GM13976 (cell line): ENCODE results near the gene APOB.

Source experiments
- DNase-seq: peaks from one replicate; pipeline ENCODE4 v3.0.0; 2012; ENCODE audit warnings: low spot score
- in situ Hi-C: fragments of 300-500 bp; cut with MboI; formaldehyde crosslinking; loops from one replicate; pipeline ENCODE4 v1.12.0; 2022; ENCODE audit warnings: low sequenced_read_pairs, mixed read lengths, inconsistent platforms; ENCODE audit not compliant: unreplicated experiment
- TF ChIP-seq, protein P1 (sequence below): IDR thresholded peaks from 2 replicates; pipeline ENCODE4 v1.5.1; 2012; ENCODE audit warnings: borderline replicate concordance, mild to moderate bottlenecking; ENCODE audit not compliant: insufficient read depth; ENCODE audit errors: extremely low read depth, missing control alignments, control extremely low read depth

APOB gene

DNA sequence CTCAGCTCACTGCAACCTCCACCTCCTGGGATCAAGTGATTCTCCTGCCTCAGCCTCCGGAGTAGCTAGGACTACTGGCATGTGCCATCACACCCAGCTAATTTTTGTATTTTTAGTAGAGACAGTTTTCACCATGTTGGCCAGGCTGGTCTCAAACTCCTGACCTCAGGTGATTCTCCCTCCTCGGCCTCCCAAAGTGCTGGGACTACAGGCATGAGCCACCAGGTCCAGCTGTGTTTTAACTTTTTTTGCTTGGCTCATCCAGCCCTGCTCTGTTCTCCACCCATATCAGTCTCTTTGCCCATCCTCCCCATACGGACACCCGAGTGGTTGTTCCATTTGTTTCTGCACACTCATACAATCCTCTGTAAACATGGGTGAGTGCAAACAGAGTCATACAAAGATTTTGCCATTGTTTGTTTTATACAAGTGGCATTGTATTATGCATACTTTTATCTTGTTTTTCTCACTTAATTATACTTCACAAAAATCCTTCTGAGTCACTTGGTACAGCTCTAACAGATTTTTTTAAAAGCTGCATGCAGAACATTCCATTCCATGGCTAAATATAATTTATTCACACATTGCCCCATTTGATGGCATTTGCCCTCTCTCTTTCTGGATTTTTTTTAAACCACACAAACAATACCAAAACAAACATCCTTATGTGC is 5.3 kb downstream of the APOB start:
- no peak for DNase-seq
- in situ Hi-C loops, result loop anchor here (25.0 kb wide), 1 partner anchor 274 kb away; no protein-coding TSS in a partner anchor
- TF ChIP-seq, protein P1, sequence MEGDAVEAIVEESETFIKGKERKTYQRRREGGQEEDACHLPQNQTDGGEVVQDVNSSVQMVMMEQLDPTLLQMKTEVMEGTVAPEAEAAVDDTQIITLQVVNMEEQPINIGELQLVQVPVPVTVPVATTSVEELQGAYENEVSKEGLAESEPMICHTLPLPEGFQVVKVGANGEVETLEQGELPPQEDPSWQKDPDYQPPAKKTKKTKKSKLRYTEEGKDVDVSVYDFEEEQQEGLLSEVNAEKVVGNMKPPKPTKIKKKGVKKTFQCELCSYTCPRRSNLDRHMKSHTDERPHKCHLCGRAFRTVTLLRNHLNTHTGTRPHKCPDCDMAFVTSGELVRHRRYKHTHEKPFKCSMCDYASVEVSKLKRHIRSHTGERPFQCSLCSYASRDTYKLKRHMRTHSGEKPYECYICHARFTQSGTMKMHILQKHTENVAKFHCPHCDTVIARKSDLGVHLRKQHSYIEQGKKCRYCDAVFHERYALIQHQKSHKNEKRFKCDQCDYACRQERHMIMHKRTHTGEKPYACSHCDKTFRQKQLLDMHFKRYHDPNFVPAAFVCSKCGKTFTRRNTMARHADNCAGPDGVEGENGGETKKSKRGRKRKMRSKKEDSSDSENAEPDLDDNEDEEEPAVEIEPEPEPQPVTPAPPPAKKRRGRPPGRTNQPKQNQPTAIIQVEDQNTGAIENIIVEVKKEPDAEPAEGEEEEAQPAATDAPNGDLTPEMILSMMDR, result no peak

DNA sequence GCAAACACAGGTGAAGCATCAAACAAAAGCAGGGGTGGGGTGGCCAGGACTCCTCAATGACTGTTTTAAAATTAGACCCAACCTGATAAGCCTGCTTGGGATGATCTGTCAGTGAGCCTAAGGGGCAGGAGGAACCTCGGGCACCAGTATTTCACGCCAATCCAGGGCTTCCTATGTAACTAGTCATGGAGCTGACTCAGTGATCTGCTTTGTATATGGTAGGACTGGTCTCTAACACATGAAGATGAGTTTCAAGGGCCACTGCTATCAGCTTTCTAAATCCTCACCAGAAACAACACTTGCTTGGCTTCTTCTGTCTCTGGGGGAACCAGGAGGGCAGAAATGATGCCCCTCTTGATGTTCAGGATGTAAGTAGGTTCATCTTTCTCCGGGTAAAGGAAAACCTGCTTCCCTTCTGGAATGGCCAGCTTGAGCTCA is 6.2 kb downstream of the APOB start:
- TF ChIP-seq, protein P1, result no peak
- in situ Hi-C loops, result loop anchor here (25.0 kb wide), 1 partner anchor 275 kb away; no protein-coding TSS in a partner anchor
- no peak for DNase-seq

DNA sequence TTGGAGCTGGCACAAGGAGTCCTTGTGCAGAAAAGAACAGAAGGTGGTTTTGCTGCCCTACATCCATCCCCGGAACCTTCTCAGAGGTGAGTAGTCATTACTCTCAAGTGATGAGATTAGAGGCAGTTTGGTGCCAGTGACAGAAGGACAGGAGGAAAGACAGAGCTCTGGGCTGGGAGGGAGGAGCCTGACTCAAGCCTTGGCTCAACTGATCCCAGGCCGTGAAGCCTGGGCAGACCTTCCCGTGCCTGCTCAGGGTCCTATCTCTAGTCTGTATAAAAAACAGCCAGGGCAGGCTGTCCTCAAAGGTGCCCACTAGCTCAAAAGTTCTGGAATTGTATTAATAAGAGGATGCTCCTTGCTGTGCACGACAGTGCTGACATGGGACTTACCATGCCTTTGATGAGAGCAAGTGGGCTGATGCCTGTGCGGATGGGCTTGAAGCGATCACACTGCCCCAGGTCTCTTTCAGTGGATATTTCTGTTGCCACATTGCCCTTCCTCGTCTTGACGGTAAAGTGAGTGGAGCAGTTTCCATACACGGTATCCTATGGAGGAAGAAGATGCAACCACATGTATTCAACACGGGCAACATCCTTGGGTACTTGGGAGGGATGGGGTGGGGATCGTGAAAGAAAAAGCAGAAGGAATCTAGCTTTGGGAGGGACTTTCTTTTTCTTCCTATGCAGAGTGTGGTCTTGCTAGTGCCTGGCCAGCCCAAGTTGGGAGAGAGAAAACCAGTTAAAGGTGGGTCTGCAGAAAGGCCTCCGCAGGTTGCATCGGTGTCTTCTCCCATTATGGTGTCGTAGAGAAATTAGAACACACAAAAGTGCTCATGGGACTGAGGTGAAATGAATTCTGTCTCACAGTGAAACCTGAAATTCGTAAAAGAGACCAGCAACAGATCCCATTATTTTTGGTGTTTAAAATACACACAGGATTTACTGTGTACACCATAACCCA is 6.9 kb downstream of the APOB start:
- TF ChIP-seq, protein P1, result no peak
- in situ Hi-C loops, result loop anchor here (25.0 kb wide), 1 partner anchor 275 kb away; no protein-coding TSS in a partner anchor

DNA sequence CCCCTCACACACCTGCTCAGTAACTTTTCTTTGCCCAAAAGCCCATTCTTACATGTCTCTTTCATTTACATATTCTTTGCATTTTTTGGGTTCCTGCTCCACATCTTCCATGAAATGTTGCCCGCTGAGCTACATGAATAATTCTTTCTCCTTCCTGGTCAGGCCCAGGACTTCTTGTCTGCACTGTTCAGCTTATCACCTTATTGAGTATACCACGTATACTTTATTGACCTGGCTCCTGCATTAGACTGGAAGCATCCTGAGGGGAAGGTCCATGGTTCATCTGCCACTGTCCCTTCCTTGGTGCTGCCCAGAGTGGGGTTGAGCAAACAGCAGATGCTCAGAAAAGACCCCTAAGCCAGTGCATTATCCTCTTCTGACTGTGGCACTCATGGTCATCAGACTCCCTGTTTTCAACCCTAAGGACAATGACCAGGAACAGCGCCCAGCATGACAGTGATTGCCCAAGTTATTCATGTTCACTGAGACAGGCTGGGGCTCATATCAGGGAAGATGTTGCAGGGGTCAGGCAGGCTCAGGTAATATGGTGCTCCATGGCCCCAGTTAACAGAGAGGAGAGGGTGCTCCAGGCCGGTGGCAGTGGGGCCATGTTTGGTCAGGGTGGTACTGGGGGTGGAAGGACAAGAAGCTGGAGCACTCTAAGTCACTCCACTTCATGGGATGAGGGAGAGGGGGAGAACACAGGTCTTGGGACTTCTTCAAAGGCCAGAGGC is 7.7 kb downstream of the APOB start:
- DNase-seq, result no peak
- in situ Hi-C loops, result loop anchor here (25.0 kb wide), 1 partner anchor 276 kb away; no protein-coding TSS in a partner anchor
- TF ChIP-seq, protein P1, result no peak

More for the DNA sequence above, 6.9 kb downstream of the APOB start:
- no peak for DNase-seq

DNA sequence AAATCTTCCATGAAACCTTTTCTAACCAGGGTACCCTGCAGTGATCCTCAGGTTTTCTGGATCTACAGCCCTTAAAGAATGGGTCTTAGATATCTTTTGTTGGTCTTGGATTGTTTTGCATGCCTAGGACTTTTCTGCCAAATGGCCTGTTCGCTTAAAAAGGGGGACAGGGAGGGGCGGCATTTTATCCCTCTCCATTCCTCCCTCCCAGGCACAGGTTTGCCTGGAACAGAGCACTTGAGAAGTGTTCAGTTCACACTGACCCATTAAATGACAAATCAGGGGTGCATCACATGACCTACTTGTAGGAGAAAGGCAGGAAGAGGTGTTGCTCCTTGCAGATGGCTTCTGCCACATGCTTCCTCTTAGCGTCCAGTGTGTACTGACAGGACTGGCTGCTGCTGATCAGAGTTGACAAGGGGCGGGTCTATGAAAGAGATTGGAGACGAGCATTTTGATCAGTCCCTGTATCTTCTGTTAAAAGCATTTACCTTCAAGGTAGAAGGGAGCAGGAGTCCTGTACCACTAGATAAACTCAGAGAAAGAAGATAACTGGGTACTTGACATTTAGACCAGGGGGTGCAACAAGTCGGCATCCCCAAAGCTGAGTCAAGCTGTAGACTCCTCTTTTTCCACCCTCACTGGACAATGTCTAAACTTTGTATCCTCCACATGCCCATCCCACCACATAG is 8.4 kb downstream of the APOB start:
- no peak for DNase-seq
- TF ChIP-seq, protein P1, result no peak
- in situ Hi-C loops, result loop anchor here (25.0 kb wide), 1 partner anchor 277 kb away; no protein-coding TSS in a partner anchor
